Liver (tissue), 3 donors: Measurements from ENCODE around the gene WFDC2.

ENCODE experiments used
- ATF3 ChIP-seq: IDR thresholded peaks from 2 replicates; pipeline ENCODE4 v1.6.1; 2016; ENCODE audit warnings: antibody characterized with exemption
- CTCF ChIP-seq: fragments of 150-350 bp; IDR thresholded peaks from 2 replicates; pipeline ENCODE4 v1.5.1; 2017; ENCODE audit warnings: improper control_type of control experiment, low read depth, low read length; ENCODE audit not compliant: missing input control
- EGR1 ChIP-seq, 2 donors: IDR thresholded peaks; 2 replicates each; pipeline ENCODE4 v1.6.1; 2016 to 2018; ENCODE audit warnings: antibody characterized with exemption in 2 of 2, low read depth in 2 of 2
- GABPA ChIP-seq, 2 donors: IDR thresholded peaks in 1 of 2; conservative IDR thresholded peaks in 1 of 2; 2 replicates each; pipeline ENCODE4 v1.6.1; 2016; ENCODE audit warnings: antibody characterized with exemption in 2 of 2, mild to moderate bottlenecking in 1 of 2, moderate library complexity in 1 of 2
- HNF4A ChIP-seq, 2 donors: conservative IDR thresholded peaks; 2 replicates each; pipeline ENCODE4 v1.6.1; 2016; ENCODE audit warnings: antibody characterized with exemption in 2 of 2, mild to moderate bottlenecking in 2 of 2
- HNF4G ChIP-seq: IDR thresholded peaks from 2 replicates; pipeline ENCODE4 v1.6.1; 2016; ENCODE audit warnings: antibody characterized with exemption
- JUND ChIP-seq, 2 donors: IDR thresholded peaks; 2 replicates each; pipeline ENCODE4 v1.6.1; 2016; ENCODE audit warnings: antibody characterized with exemption in 2 of 2
- RAD21 ChIP-seq, 2 donors: IDR thresholded peaks; 2 replicates each; pipeline ENCODE4 v1.6.1; 2016; ENCODE audit warnings: antibody characterized with exemption in 2 of 2, mild to moderate bottlenecking in 2 of 2
- REST ChIP-seq: IDR thresholded peaks from 2 replicates; pipeline ENCODE4 v1.6.1; 2016; ENCODE audit warnings: antibody characterized with exemption, mild to moderate bottlenecking
- RXRA ChIP-seq, 2 donors: IDR thresholded peaks; 2 replicates each; pipeline ENCODE4 v1.6.1; 2017 to 2018; ENCODE audit warnings: antibody characterized with exemption in 2 of 2, mild to moderate bottlenecking in 1 of 2
- TAF1 ChIP-seq: conservative IDR thresholded peaks from 2 replicates; pipeline ENCODE4 v1.6.1; 2016; ENCODE audit warnings: antibody characterized with exemption, mild to moderate bottlenecking
- YY1 ChIP-seq: IDR thresholded peaks from 2 replicates; pipeline ENCODE4 v1.6.1; 2016; ENCODE audit warnings: antibody characterized with exemption, mild to moderate bottlenecking
- donor health status: healthy.
- donor health status: healthy.

GRCh38 chr20:45487231-45487635, 17.7 kb downstream of the WFDC2 start:
- TF ChIP-seq HNF4A (conservative IDR thresholded peaks at IDR 0.05): no peak
- TF ChIP-seq CTCF: peak; percentile 2
- TF ChIP-seq TAF1: no peak
- no peak for TF ChIP-seq YY1
- no peak for TF ChIP-seq HNF4G
- no peak for TF ChIP-seq EGR1 (IDR thresholded peaks at IDR 0.05; ENCODE audit: low read depth in 2 of 2)
- TF ChIP-seq REST: no peak
- no peak for TF ChIP-seq GABPA (IDR thresholded peaks at IDR 0.05 in 1 of 2, conservative IDR thresholded peaks at IDR 0.05 in 1 of 2)
- TF ChIP-seq ATF3: no peak
- no peak for TF ChIP-seq RAD21 (IDR thresholded peaks at IDR 0.05)
- TF ChIP-seq RXRA (IDR thresholded peaks at IDR 0.05): no peak
- TF ChIP-seq JUND (IDR thresholded peaks at IDR 0.05): no peak
